ENCODE results near the gene KRT28. TPM values are rescaled to one million over a fixed set of nuclear protein-coding genes. Genes with fewer than 3 reads are reported as not detected.

KRT28 gene
- total RNA-seq, 1 donor from 2014 or later, result not detected

- Mint-ChIP-seq H3K36me3 (peaks cover 13% of the 10 kb centered on the region), H3K9me3 (no peaks in the 10 kb centered on the region), H3K4me1 (ENCODE audit: unreplicated experiment) (no peaks in the 10 kb centered on the region), H3K4me3 (no peak overlapping the region), H3K27ac (no peak overlapping the region), H3K27me3 (no peaks in the 10 kb centered on the region)
- no peak for TF ChIP-seq CTCF (conservative IDR thresholded peaks at IDR 0.05)
- no peak for DNase-seq (ENCODE audit: extremely low spot score, unreplicated experiment)
These were observed 30.5 kb upstream of the KRT28 start for GRCh38 chr17:40830085-40830776.

- H3K27me3 Mint-ChIP-seq, result no peaks in the 10 kb centered on the region
These were observed 28.8 kb upstream of the KRT28 start for GRCh38 chr17:40828454-40829044.

GRCh38 chr17:40827746-40828453 lies 28.1 kb upstream of the KRT28 start:
- Mint-ChIP-seq H3K36me3 (peaks cover 9% of the 10 kb centered on the region), H3K4me3 (peak overlapping the region; percentile 14), H3K27me3 (no peaks in the 10 kb centered on the region), H3K27ac (no peak overlapping the region), H3K4me1 (ENCODE audit: unreplicated experiment) (no peaks in the 10 kb centered on the region), H3K9me3 (no peaks in the 10 kb centered on the region)
- no peak for DNase-seq (ENCODE audit: extremely low spot score, unreplicated experiment)
- TF ChIP-seq CTCF (conservative IDR thresholded peaks at IDR 0.05), result no peak

More at GRCh38 chr17:40828454-40829044, 28.8 kb upstream of the KRT28 start:
- DNase-seq (ENCODE audit: extremely low spot score, unreplicated experiment), result no peak
- no peak for TF ChIP-seq CTCF (conservative IDR thresholded peaks at IDR 0.05)
- Mint-ChIP-seq H3K9me3 (no peaks in the 10 kb centered on the region), H3K4me3 (no peak overlapping the region), H3K4me1 (ENCODE audit: unreplicated experiment) (no peaks in the 10 kb centered on the region), H3K36me3 (peaks cover 12% of the 10 kb centered on the region), H3K27ac (no peak overlapping the region)

- Mint-ChIP-seq H3K27ac (no peak overlapping the region), H3K27me3 (no peaks in the 10 kb centered on the region), H3K4me3 (no peak overlapping the region), H3K36me3 (peaks cover 13% of the 10 kb centered on the region), H3K4me1 (ENCODE audit: unreplicated experiment) (no peaks in the 10 kb centered on the region), H3K9me3 (no peaks in the 10 kb centered on the region)
- no peak for TF ChIP-seq CTCF (conservative IDR thresholded peaks at IDR 0.05)
- DNase-seq (ENCODE audit: extremely low spot score, unreplicated experiment), result no peak
These were observed 25.8 kb upstream of the KRT28 start for GRCh38 chr17:40825599-40825998.

DNA sequence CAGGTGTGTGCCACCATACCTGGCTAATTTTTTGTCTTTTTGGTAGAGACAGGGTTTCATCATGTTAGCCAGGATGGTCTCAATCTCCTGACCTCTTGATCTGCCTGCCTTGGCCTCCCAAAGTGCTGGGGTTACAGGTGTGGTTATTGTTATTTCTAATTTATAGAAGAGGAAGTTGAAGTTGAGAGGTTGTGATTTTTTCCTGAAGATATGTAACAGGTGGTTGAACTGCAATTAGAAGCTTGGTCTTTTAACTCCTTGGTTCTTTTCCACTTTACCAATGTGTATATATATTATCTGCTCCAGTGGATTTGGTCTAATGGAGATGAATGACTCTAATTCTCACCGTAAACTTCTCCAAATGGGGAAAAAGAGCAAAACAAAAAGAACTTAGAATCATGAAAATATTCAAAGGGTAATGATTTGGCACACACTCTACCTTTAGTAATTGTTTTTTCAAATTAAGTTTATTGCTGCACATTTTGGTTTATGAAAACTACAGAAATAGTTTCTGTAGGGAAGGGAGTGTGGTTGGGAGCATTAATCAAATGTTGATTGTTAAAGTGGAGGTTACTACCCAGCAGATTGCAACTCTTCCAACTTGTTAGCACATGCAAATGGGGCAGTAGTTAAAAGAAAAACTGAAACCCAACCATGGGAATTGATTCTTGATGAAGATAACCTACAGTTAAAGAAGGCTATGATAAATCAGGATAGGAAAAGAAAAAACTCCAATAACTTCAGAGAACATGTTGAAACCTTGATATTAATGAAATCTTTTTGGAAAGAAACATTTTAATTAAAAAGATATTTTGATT lies 24.5 kb upstream of the KRT28 start:
- Mint-ChIP-seq H3K36me3 (peaks cover 19% of the 10 kb centered on the region), H3K4me1 (ENCODE audit: unreplicated experiment) (no peaks in the 10 kb centered on the region), H3K9me3 (no peaks in the 10 kb centered on the region), H3K27me3 (no peaks in the 10 kb centered on the region), H3K4me3 (no peak overlapping the region), H3K27ac (no peak overlapping the region)
- no peak for DNase-seq (ENCODE audit: extremely low spot score, unreplicated experiment)
- TF ChIP-seq CTCF (conservative IDR thresholded peaks at IDR 0.05), result no peak

Data from type B pancreatic cell (in vitro differentiated cells).